Gastrocnemius medialis (tissue), 4 donors: Measurements from ENCODE around the gene CDKAL1.

ENCODE experiments used
- CTCF ChIP-seq, 5 experiments: fragments of 450-650 bp in 3 of 5; fragments of 200-600 bp in 2 of 5; sonication (generic) in 2 of 5; IDR thresholded peaks in 4 of 5; conservative IDR thresholded peaks in 1 of 5; 1 replicate in 4 of 5; 2 replicates in 1 of 5; pipeline ENCODE4 v1.5.1; 2016 to 2019; ENCODE audit warnings: antibody characterized with exemption in 5 of 5, mild to moderate bottlenecking in 3 of 5, moderate library complexity in 3 of 5
- POLR2A ChIP-seq, 2 donors: fragments of 450-650 bp; IDR thresholded peaks; one replicate each; pipeline ENCODE4 v1.6.1; 2017; ENCODE audit warnings: antibody characterized with exemption in 2 of 2, mild to moderate bottlenecking in 2 of 2, moderate library complexity in 2 of 2

DNA sequence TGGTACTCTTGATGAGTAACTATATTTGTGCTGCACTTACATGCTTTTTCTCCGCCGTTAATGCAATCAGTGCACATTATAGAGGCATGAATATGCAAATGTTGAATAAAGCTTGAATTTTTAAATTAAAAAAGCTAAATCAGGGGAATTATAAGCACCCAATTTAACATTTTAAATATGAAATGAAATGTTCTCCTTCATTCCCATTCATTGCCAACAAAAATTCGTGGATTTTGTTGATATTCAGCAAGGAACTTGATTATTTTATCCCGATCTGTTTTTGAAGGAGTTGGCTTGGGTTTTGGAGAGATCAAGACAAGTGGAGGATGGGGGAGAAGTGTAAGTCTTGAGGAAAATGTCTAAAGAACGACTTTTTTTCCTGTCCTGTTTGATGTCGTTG is 740.6 kb downstream of the CDKAL1 start:
- TF ChIP-seq CTCF (IDR thresholded peaks at IDR 0.05 in 4 of 5, conservative IDR thresholded peaks at IDR 0.05 in 1 of 5) (no peak), POLR2A (IDR thresholded peaks at IDR 0.05) (no peak)
